Adrenal gland (tissue), 12 donors: ENCODE measurements around the gene SKP1. TPM values are rescaled to one million over a fixed set of nuclear protein-coding genes. Genes with fewer than 3 reads are reported as not detected.

Experiments
- DNase-seq, 7 donors: peaks; one replicate each; pipeline ENCODE4 v3.0.0-alpha.2; 2019 to 2020
- H3K27ac ChIP-seq, 5 donors: fragments of 200-600 bp; sonication (generic) in 4 of 5; 1 replicate in 3 of 5; 2 replicates in 2 of 5; pipeline versions ENCODE4 v1.5.1 to v1.8.0; 2016 to 2020; ENCODE audit warnings: mild to moderate bottlenecking in 1 of 5
- H3K27me3 ChIP-seq: fragments of 200-600 bp; 2 replicates; pipeline ENCODE4 v1.8.0; 2021
- H3K36me3 ChIP-seq, 2 donors: fragments of 200-600 bp; replicated peaks in 1 of 2; 1 replicate in 1 of 2; 2 replicates in 1 of 2; pipeline versions ENCODE4 v1.5.1 to v1.8.0; 2018 to 2022
- H3K4me1 ChIP-seq, 2 donors: fragments of 200-600 bp; replicated peaks in 1 of 2; 1 replicate in 1 of 2; 2 replicates in 1 of 2; pipeline versions ENCODE4 v1.5.1 to v1.8.0; 2018 to 2021
- H3K4me3 ChIP-seq, 4 donors: fragments of 200-600 bp; sonication (generic) in 3 of 4; one replicate each; pipeline ENCODE4 v1.5.1; 2016 to 2018
- H3K9me3 ChIP-seq, 3 donors: fragments of 200-600 bp; sonication (generic) in 1 of 3; replicated peaks in 1 of 3; 1 replicate in 2 of 3; 2 replicates in 1 of 3; pipeline versions ENCODE4 v1.5.1 to v1.8.0; 2016 to 2021
- POLR2A ChIP-seq, 2 donors: fragments of 450-650 bp; IDR thresholded peaks; one replicate each; pipeline ENCODE4 v1.6.1; 2017; ENCODE audit warnings: antibody characterized with exemption in 2 of 2, mild to moderate bottlenecking in 2 of 2, moderate library complexity in 1 of 2
- WGBS, 4 donors: extraction: QIAGEN DNeasy Blood & Tissue Kit in 2 of 4; methylation state at CpG; one replicate each; pipeline versions ENCODE4 v1.1.5 to v1.1.7; 2013 to 2017; 5-methylcytosine and 5-hydroxymethylcytosine counted together
- intact Hi-C, 2 donors: fragments of 100-400 bp; cut with DNase I; formaldehyde crosslinking; loops; one replicate each; pipeline versions ENCODE4 v1.14.1 to v1.15.0; 2022 to 2023
- polyA plus RNA-seq, 3 donors: library from polyadenylated mRNA; stranded (reverse); fragments of 200-250 nt in 2 of 3; fragments of 350-450 nt in 1 of 3; fragmentation: Illumina TruSeq in 1 of 3; extraction: RNeasy Lipid Tissue Mini Kit (QIAGEN cat#74804) in 1 of 3; gene quantifications; one replicate each; pipeline ENCODE4 v1.2.3, GENCODE V29; 2013 to 2014
- total RNA-seq, 9 donors: library from RNA; depleted of rRNA in 4 of 9; stranded (reverse); fragments of >200 nt in 4 of 9; fragments of 120-200 nt in 1 of 9; fragmentation: NEBNext Ultra II Directional in 1 of 9; extraction: Animal tissue kit (Norgen Biotek cat#: 25700) in 1 of 9; gene quantifications; one replicate each; pipeline versions ENCODE4 v1.1.0 to v1.2.4, GENCODE V29; 2013 to 2023
- TF ChIP-seq, protein P1 (sequence below), 6 experiments: fragments of 450-650 bp in 4 of 6; fragments of 200-600 bp in 2 of 6; sonication (generic) in 1 of 6; IDR thresholded peaks; 1 replicate in 5 of 6; 2 replicates in 1 of 6; pipeline versions ENCODE4 v1.5.1 to v1.8.0; 2016 to 2021; ENCODE audit warnings: antibody characterized with exemption in 6 of 6, mild to moderate bottlenecking in 2 of 6, moderate library complexity in 1 of 6
- donor health status: healthy with polysubstance abuse.
- donor health status: Bipolar disorder and iron deficiency.
- donor health status: DM: yes; HTN: yes; CAD: no.
- donor health status: DM: no; HTN: no; CAD: no.
- donor health status: DM: no; HTN: no; CAD: no.
- donor health status: DM: yes; HTN: yes; CAD: no.

Gene SKP1
- total and polyA plus RNA-seq, 12 donors: 121 to 1,485 (median 377) TPM

DNA sequence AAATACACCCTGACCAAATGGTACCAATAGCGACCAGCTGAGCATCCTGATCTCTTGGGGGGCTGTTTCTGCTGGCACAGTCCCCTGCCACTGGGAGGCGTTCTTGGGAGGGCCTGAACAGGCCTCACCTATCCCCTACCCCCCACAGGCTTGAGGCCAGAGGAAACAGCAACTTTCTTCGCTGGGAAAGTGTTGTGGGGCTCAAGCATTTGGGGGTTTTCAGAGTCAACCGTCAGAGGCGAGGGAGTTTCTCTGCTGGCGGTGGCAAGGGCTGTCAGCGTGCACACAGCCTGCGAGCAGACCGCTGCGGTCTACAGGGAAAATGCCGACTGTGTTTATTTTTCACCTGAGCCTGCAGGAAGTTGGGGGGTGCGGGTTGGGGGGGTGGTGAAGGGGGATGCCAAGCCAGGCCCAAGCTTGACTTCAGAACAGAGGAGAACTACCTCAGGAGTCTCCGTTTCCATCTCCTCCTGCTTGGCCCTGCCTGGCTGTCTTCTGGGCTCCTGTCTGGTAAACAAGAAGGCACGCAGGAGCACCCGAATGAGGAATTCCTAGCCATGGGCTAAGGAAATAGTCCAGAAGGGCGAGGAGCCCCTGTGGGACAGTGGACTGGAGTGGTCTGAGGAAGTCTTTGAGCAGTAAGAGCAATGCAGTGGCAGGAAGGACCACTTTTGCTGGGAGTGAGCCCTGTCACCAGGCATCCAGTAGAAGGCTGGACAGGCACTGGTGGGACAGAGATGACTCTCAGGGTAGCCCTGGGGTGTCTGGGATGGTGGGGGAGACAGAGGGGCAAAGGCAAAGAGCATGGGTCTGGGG, 44.2 kb downstream of the SKP1 start:
- Histone ChIP-seq H3K27me3 (no peaks in the 10 kb centered on the region), H3K4me1 (peaks cover 0 to 21% of the 10 kb centered on the region in 2 donors), H3K27ac (no peak overlapping the region), H3K9me3 (no peaks in the 10 kb centered on the region), H3K36me3 (peaks cover 0 to 40% of the 10 kb centered on the region in 2 donors), H3K4me3 (no peak overlapping the region)
- DNase-seq: peak in 1 of 7 donors; percentile 4
- 76 to 87% (median 82%) methylated on average over 8 to 16 of the region's 16 CpGs for WGBS, 4 donors
- TF ChIP-seq, protein P1, sequence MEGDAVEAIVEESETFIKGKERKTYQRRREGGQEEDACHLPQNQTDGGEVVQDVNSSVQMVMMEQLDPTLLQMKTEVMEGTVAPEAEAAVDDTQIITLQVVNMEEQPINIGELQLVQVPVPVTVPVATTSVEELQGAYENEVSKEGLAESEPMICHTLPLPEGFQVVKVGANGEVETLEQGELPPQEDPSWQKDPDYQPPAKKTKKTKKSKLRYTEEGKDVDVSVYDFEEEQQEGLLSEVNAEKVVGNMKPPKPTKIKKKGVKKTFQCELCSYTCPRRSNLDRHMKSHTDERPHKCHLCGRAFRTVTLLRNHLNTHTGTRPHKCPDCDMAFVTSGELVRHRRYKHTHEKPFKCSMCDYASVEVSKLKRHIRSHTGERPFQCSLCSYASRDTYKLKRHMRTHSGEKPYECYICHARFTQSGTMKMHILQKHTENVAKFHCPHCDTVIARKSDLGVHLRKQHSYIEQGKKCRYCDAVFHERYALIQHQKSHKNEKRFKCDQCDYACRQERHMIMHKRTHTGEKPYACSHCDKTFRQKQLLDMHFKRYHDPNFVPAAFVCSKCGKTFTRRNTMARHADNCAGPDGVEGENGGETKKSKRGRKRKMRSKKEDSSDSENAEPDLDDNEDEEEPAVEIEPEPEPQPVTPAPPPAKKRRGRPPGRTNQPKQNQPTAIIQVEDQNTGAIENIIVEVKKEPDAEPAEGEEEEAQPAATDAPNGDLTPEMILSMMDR (IDR thresholded peaks at IDR 0.05): no peak
- no peak for TF ChIP-seq POLR2A (IDR thresholded peaks at IDR 0.05)
- intact Hi-C loops: no loop called here

DNA sequence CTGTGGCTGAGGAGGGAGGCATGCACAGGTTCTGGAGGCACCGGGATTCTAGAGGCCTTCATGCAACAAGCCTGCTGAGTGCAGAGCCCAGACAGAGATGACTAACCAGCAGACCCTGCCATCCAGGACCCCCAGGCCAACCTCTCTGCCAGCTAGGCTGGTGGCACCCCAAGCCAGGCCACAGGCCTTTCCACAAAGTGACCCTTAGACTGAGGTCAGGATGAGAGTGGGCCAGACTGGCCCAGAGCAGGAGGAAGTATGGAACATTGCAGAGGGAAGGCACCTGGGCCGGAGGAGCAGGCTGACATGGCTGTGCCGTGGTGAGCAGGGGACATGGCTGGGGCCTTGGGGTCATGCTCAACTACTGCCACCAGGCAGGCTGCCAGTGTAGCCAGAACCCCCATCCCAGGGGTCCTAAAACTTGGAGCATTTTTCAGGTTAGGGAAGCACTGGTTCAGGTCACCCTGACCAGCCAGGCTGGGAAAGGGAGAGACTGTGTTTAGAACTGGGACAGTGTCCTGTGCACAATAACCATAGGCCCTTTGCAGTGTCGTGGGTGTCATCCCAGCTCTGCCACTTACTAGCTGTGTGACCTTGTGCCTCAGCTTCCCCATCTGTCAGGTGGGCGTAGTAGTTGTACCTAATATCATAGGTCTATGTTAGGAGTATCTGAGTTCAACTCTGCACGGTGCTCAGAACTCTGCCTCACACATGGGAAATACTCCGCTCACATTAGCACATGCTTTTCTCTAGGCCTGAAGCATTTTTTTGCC, 45.0 kb downstream of the SKP1 start:
- H3K27ac ChIP-seq: no peak overlapping the region
- H3K36me3 ChIP-seq: peaks cover 0 to 37% of the 10 kb centered on the region in 2 donors
- H3K27me3 ChIP-seq: no peaks in the 10 kb centered on the region
- intact Hi-C loops: no loop called here
- 91 to 96% (median 94%) methylated on average over 4 to 7 of the region's 7 CpGs for WGBS, 4 donors
- DNase-seq: no peak
- peaks cover 0 to 23% of the 10 kb centered on the region in 2 donors for H3K4me1 ChIP-seq
- TF ChIP-seq, protein P1 (IDR thresholded peaks at IDR 0.05): no peak
- no peak for TF ChIP-seq POLR2A (IDR thresholded peaks at IDR 0.05)
- no peaks in the 10 kb centered on the region for H3K9me3 ChIP-seq
- H3K4me3 ChIP-seq: no peak overlapping the region

DNA sequence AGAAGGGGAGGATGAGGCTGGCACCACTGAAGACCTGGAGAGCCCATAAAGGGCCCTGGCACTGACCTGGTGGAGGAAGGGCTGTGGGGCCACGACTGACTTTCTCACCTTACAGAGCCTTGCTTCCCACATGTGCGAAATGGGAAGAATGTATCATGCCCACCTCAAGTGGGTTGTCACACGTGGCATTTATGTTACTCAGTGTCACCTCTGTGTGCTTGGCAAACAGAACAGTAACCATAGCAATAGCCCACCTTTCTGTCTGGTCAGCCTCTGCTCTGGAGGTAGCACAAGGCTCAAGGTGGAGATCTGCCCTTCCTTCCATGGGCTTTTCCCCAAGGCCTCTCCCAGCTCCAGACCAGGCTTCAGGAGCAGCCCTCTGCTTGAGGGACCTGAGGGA, 45.6 kb downstream of the SKP1 start:
- DNase-seq: no peak
- Histone ChIP-seq H3K27ac (no peak overlapping the region), H3K36me3 (peaks cover 0 to 31% of the 10 kb centered on the region in 2 donors), H3K9me3 (no peaks in the 10 kb centered on the region), H3K4me3 (no peak overlapping the region), H3K27me3 (no peaks in the 10 kb centered on the region), H3K4me1 (peaks cover 0 to 23% of the 10 kb centered on the region in 2 donors)
- intact Hi-C loops: no loop called here
- 83 to 88% (median 85%) methylated on average over 1 to 3 of the region's 3 CpGs for WGBS, 4 donors
- no peak for TF ChIP-seq POLR2A (IDR thresholded peaks at IDR 0.05)
- TF ChIP-seq, protein P1 (IDR thresholded peaks at IDR 0.05): no peak

DNA sequence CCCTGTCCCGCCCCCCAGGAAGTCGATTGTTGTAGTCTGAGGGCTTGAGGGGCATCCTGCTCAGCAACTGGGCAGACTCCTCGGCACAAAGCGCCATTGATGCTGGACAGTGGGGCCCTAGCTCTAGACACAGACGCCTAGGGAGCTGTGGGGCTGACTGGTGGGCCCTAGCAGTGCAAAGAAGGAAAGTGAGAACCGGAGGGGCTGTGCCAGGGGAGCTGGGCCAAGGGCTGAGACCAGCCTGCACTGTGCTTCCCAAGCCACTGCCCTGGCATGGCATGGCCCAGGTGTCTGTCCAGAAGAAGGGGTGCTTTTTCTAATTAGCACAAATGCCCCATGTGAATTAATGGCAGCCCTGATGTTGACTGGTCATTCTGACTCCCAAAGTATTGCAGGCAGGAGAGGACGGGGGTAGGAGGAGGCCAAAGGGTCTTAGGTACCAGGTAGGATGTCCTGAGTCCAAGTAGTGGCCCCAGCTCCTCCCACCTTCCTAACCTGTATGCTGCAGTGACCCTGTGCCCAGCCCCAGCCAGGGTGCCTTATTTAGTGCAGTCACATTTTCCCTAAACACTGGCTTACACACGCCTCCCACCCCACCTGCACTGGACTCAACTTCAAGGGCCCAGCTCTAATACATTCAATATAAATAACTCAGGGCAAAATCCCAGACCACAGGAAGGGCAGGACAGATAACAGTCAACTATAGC, 46.4 kb downstream of the SKP1 start:
- no peak overlapping the region for H3K27ac ChIP-seq
- H3K4me1 ChIP-seq: peaks cover 0 to 28% of the 10 kb centered on the region in 2 donors
- TF ChIP-seq, protein P1 (IDR thresholded peaks at IDR 0.05): no peak
- TF ChIP-seq POLR2A (IDR thresholded peaks at IDR 0.05): no peak
- no peaks in the 10 kb centered on the region for H3K9me3 ChIP-seq
- H3K36me3 ChIP-seq: peaks cover 0 to 25% of the 10 kb centered on the region in 2 donors
- intact Hi-C loops: no loop called here
- 86 to 100% (median 94%) methylated on average over 3 to 8 of the region's 8 CpGs for WGBS, 4 donors
- no peak overlapping the region for H3K4me3 ChIP-seq
- DNase-seq: no peak
- no peaks in the 10 kb centered on the region for H3K27me3 ChIP-seq
